ENCODE data around the gene FBXO17. TPM values are rescaled to one million over a fixed set of nuclear protein-coding genes. Genes with fewer than 3 reads are reported as not detected.

The FBXO17 gene
- total RNA-seq = 18.4 and 26.2 TPM in 2 replicates

GRCh38 chr19:38975214-38975860, at the start of gene FBXO17:
Gene FBXO17, minus strand, starts transcription at chr19:38975742. Its CDS starts 25,423 bp downstream, at chr19:38950319.

GRCh38 chr19:38930776-38931520, 44.6 kb downstream of the FBXO17 start, which contains the start of gene MRPS12:
Gene MRPS12, plus strand, starts transcription at chr19:38930944. Its CDS starts 351 bp downstream, at chr19:38931295.

DNA sequence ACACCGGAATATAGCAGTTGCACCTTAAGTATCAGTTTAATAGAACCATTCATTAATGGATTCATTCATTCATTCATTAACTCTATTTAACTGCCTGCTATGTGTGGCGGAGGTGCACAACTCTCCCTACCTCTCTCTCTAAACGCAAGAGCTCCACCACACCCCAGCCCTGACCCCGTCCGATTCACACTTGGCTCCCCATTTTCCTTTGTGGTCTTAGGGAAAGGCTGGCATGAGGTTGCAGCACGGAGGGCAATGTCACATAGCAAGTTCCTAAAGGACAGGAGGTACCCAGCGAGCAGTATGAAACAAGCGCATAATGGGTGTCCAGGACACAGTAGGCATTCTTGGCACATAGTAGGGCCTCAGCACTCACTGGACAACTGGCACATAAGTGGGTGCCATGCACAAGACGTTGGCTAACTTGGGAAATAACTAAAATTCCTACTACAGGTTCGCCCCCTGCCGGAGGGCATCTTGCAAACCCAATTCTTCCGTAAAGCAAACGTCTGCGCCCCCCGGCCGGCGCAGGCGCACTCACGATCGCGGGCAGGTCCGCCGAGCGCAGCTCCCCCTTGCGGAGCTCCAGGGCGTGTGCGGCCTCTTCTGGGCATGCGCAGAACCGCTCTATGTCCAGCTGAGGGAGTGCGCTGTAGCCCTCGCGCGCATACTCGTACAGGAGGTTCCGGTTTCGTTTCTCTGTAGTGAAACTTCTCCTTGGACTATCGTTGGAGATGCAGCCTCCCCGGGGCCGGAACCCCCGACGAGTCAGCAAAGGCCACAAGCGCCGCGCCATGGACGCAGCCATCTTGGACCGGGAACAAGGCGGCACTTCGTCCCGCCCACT, 45.4 kb downstream of the FBXO17 start, which contains the start of gene SARS2:
SARS2 (minus strand) TSS at position 835 of the 847 bp plus-strand sequence; CDS start at position 808, 27 bp downstream.

GRCh38 chr19:38899447-38900201, 75.9 kb downstream of the FBXO17 start, which contains the start of the genes NFKBIB and SIRT2:
Gene NFKBIB, plus strand, starts transcription at chr19:38899969. Its CDS starts 64 bp downstream, at chr19:38900033.
Gene SIRT2, minus strand, starts transcription at chr19:38899618. Its CDS starts 97 bp downstream, at chr19:38899521.

Other genes starting within 250 kb of the FBXO17 start
- 2.8 TPM in 1 of 2 replicates, not detected in the other for gene CAPN12, start 231.3 kb downstream of the FBXO17 start, total RNA-seq
- not detected in 2 replicates for gene LGALS7, start 202.2 kb downstream of the FBXO17 start, total RNA-seq
- not detected in 2 replicates for gene LGALS7B, start 186.5 kb downstream of the FBXO17 start, total RNA-seq
- not detected in 2 replicates for gene LGALS4, start 162.8 kb downstream of the FBXO17 start, total RNA-seq
- 61.9 and 89.9 TPM in 2 replicates for gene ECH1, start 143.9 kb downstream of the FBXO17 start, total RNA-seq
- 179 and 198 TPM in 2 replicates for gene HNRNPL, start 125.8 kb downstream of the FBXO17 start, total RNA-seq
- gene RINL, start 97.5 kb downstream of the FBXO17 start, total RNA-seq = 1.5 and 2.3 TPM in 2 replicates
- 56.7 and 57.2 TPM in 2 replicates for gene SIRT2, start 76.1 kb downstream of the FBXO17 start, total RNA-seq
- 15.3 and 18.0 TPM in 2 replicates for gene NFKBIB, start 75.8 kb downstream of the FBXO17 start, total RNA-seq
- gene CCER2, start 63.6 kb downstream of the FBXO17 start, total RNA-seq = not detected in 2 replicates
- 15.5 and 22.0 TPM in 2 replicates for gene SARS2, start 45.0 kb downstream of the FBXO17 start, total RNA-seq
- 32.2 and 33.8 TPM in 2 replicates for gene MRPS12, start 44.8 kb downstream of the FBXO17 start, total RNA-seq
- gene FBXO27, start 56.8 kb upstream of the FBXO17 start, total RNA-seq = 0.18 and 0.49 TPM in 2 replicates
- gene ACP7, start 108.6 kb upstream of the FBXO17 start, total RNA-seq = not detected in 2 replicates
- gene PAK4, start 150.0 kb upstream of the FBXO17 start, total RNA-seq = 7.0 and 9.1 TPM in 2 replicates
- gene NCCRP1, start 221.2 kb upstream of the FBXO17 start, total RNA-seq = not detected in 2 replicates
- gene SYCN, start 228.5 kb upstream of the FBXO17 start, total RNA-seq = not detected in 2 replicates

Data from cardiac atrium fibroblast (primary cell).